Neutrophil (primary cell): ENCODE measurements around the gene CCNB3.
"Not testable (repeated sequence)": the region's sequence is repeated elsewhere in the genome, so short reads cannot be mapped to it uniquely, and the experiment has no call there.

Experiments used
- H3K27ac ChIP-seq: fragments of 200-600 bp; sonication (generic); 2 replicates; pipeline ENCODE4 v1.5.1; 2016; ENCODE audit warnings: mild to moderate bottlenecking, moderate library complexity
- H3K27me3 ChIP-seq: fragments of 200-600 bp; sonication (generic); 2 replicates; pipeline ENCODE4 v1.6.0; 2016; ENCODE audit warnings: mild to moderate bottlenecking
- H3K36me3 ChIP-seq: fragments of 200-600 bp; sonication (generic); 2 replicates; pipeline ENCODE4 v1.5.1; 2017
- H3K4me1 ChIP-seq, 2 experiments: fragments of 200-600 bp in 1 of 2; sonication (generic) in 1 of 2; 1 replicate in 1 of 2; 2 replicates in 1 of 2; pipeline versions ENCODE4 v1.5.1 to v1.6.1; 2013 to 2016; ENCODE audit warnings: low read depth in 1 of 2, low read length in 1 of 2, mild to moderate bottlenecking in 1 of 2, moderate library complexity in 1 of 2; ENCODE audit not compliant: control insufficient read depth in 1 of 2, insufficient read depth in 1 of 2
- H3K4me3 ChIP-seq, 2 experiments: fragments of 200-600 bp in 1 of 2; sonication (generic) in 1 of 2; 1 replicate in 1 of 2; 2 replicates in 1 of 2; pipeline ENCODE4 v1.5.1; 2013 to 2016; ENCODE audit warnings: low read depth in 1 of 2, low read length in 1 of 2, mild to moderate bottlenecking in 1 of 2, moderate library complexity in 1 of 2
- H3K9me3 ChIP-seq: fragments of 200-600 bp; sonication (generic); 2 replicates; pipeline ENCODE4 v1.5.1; 2016
- CTCF ChIP-seq: fragments of 200-600 bp; sonication (generic); IDR thresholded peaks from 2 replicates; pipeline ENCODE4 v1.5.1; 2016; ENCODE audit warnings: antibody characterized with exemption

Gene CCNB3

GRCh38 chrX:50211510-50211909 lies 6.9 kb downstream of the CCNB3 start:
- H3K4me1 ChIP-seq, result no peaks in the 10 kb centered on the region
- H3K36me3 ChIP-seq, result no peaks in the 10 kb centered on the region
- no peak overlapping the region for H3K27ac ChIP-seq
- no peaks in the 10 kb centered on the region for H3K9me3 ChIP-seq
- no peak overlapping the region for H3K4me3 ChIP-seq
- H3K27me3 ChIP-seq, result no peaks in the 10 kb centered on the region
- TF ChIP-seq CTCF, result no peak

DNA sequence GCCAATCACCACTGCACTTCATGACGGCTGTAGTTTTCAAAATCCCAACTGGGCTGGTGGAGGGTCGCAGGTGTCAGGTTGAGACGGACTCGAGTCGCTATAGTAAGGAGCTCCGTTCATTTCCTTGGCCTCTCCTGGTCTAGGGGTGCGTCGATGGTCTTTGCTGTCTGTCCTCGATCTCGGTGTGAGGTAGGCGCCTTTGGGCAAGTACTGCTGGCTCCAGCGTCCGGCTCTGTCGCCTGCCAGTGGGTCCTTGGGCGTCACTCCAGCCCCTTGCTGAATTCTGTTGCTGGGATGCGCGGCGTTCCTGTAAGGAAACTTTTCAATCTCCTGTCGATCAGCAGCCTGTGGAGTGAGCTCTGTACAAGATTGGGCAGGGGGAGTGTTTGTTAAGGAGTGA lies 76.7 kb downstream of the CCNB3 start:
- Histone ChIP-seq H3K27me3 (no peaks in the 10 kb centered on the region), H3K36me3 (no peaks in the 10 kb centered on the region), H3K27ac (no peak overlapping the region), H3K4me3 (no peak overlapping the region), H3K4me1 (no peaks in the 10 kb centered on the region), H3K9me3 (no peaks in the 10 kb centered on the region)
- no peak for TF ChIP-seq CTCF

DNA sequence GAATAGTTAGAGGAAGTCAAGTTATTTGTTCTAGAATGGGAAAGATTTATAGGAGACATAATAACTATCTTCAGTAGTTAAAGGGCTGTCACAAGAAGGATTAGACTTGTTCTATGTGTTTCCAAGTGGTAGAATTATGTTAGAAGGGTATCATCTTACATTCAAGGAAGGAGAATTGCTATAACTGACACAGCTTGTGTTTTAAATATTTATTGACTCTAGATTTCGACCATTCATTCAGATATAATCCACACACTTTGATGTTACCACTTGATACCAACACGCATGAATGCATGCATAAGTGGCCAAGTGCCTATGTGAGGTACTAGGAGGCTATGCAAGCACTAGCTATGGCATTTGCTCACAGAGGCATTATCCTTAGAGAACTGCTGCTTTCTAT lies 122.7 kb downstream of the CCNB3 start:
- no peak for TF ChIP-seq CTCF
- no peaks in the 10 kb centered on the region for H3K36me3 ChIP-seq
- H3K9me3 ChIP-seq, result no peaks in the 10 kb centered on the region
- H3K4me1 ChIP-seq, result no peaks in the 10 kb centered on the region
- H3K27me3 ChIP-seq, result no peaks in the 10 kb centered on the region
- H3K4me3 ChIP-seq, result no peak overlapping the region
- no peak overlapping the region for H3K27ac ChIP-seq

DNA sequence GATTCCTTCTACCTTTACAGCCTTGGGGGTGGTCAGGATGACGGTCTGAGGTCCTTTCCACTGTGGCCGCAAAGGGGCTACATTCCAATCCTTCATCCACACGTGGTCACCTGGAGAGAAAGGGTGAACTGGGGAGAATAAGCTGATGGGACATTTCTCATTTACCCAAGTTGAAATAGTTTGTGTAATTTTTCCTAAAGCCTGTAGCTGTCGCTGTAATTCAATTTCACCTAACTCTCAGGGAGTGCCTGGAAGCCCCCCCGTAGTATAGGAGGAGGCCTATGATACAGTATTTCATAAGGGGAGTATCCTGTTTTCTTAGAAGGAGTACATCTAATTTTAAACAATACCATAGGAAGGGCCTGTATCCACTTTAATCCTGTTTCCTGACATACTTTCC lies 128.1 kb downstream of the CCNB3 start:
- not testable (repeated sequence) for H3K27me3 ChIP-seq, H3K9me3 ChIP-seq, H3K27ac ChIP-seq, H3K4me1 ChIP-seq, H3K4me3 ChIP-seq, H3K36me3 ChIP-seq

DNA sequence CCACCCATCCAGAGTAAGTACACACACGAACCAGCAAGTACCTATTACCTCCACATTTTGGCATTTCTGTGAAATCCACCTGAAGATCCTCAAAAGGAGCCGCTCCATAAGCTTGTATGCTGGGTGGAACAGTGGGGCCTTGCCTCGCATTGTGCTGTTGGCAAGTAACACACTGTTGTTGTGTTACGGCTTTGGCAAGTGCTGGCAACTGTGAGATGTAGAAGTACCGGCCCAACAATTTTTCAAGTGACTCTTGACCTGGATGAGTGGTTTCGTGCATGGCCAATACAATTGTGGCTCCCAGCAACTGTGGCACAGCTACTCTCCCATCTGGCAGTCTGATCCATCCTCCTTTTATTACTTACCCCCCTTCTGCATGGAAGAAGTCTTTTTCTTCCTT lies 128.7 kb downstream of the CCNB3 start:
- Histone ChIP-seq H3K4me3 (no peak overlapping the region), H3K27me3 (no peaks in the 10 kb centered on the region), H3K27ac (no peak overlapping the region), H3K36me3 (no peaks in the 10 kb centered on the region), H3K4me1 (no peaks in the 10 kb centered on the region), H3K9me3 (no peaks in the 10 kb centered on the region)
- TF ChIP-seq CTCF, result no peak

DNA sequence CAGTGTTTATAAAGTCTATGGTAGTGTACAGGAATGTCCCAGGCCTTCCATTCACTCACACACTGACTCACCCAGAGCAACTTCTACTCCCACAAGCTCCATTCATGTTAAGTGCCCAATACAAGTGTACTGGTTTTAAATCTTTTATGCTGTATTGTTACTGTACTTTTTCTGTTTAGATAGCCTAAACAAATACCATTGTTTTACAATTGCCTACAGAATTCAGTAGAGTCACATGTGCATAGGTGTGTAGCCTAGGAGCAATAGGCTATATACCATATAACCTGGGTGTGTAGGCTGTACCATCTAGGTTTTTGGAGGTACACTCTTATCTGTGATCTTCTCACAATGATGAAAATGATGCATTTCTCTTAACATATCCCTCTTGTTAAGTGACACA lies 139.4 kb downstream of the CCNB3 start:
- Histone ChIP-seq H3K36me3 (no peaks in the 10 kb centered on the region), H3K4me3 (no peak overlapping the region), H3K9me3 (no peaks in the 10 kb centered on the region), H3K4me1 (no peaks in the 10 kb centered on the region), H3K27ac (no peak overlapping the region), H3K27me3 (no peaks in the 10 kb centered on the region)
- TF ChIP-seq CTCF, result no peak
